Epithelial cell of proximal tubule (primary cell): ENCODE data around the gene CIP2A. TPM values are rescaled to one million over a fixed set of nuclear protein-coding genes. Genes with fewer than 3 reads are reported as not detected.

Experiments
- DNase-seq: peaks from one replicate; pipeline ENCODE4 v3.0.0-alpha.2; 2011; ENCODE audit warnings: low read depth
- H3K4me3 ChIP-seq: 2 replicates; pipeline ENCODE4 v1.5.1; 2011; ENCODE audit warnings: low read depth, mild to moderate bottlenecking, low read length
- CTCF ChIP-seq: conservative IDR thresholded peaks from 2 replicates; pipeline ENCODE4 v1.5.1; 2012; ENCODE audit warnings: low read depth, mild to moderate bottlenecking, low read length
- total RNA-seq: library from RNA; depleted of rRNA; stranded (reverse); fragments of >200 nt; gene quantifications from 2 replicates; pipeline ENCODE4 v1.2.3, GENCODE V29; 2015

The CIP2A gene
- total RNA-seq, 1 donor from 2014 or later = 72.9 TPM

DNA sequence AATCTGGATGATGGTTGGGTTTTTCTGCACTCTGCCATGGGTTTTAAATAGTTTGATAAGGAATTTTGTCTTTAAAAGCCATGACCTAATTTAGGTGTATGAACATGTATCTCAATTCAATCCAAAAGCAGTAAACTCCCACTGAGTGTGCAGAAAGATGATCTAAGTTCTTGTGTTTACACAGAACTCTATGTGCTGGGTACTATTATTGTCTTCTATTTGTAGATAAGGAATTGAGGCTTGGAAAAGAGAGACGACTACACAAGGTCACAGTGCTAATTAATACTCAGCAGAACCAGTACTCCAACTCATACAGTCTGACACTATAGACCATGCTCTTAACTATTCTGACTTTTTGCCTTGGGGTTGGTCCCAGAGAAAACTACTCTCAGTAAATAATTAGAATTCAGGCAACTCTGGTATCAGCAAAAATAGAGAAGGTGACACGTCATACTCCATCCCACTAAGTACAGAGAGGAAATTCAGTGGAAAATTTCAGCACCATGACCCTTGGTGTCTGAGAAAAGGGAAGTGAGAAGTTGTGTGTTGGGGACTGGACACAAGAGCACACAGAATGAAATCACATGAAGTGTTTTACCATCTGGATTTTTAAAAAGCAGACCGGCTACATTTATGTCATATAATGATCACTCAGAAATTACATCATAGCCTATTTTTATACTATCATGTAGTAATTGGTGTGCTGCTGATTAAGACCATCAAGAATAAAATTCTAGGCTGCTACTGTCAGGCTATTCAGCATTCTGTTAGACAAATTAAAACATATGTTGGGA, 60.6 kb downstream of the CIP2A start:
- TF ChIP-seq CTCF = no peak
- no peak overlapping the region for H3K4me3 ChIP-seq
- no peak for DNase-seq

- no peak overlapping the region for H3K4me3 ChIP-seq
- no peak for DNase-seq
- TF ChIP-seq CTCF = no peak
Measured at GRCh38 chr3:108527817-108528216, 61.4 kb downstream of the CIP2A start.

- H3K4me3 ChIP-seq = no peak overlapping the region
- no peak for DNase-seq
- TF ChIP-seq CTCF = no peak
Measured at GRCh38 chr3:108527109-108527508, 62.1 kb downstream of the CIP2A start.

DNA sequence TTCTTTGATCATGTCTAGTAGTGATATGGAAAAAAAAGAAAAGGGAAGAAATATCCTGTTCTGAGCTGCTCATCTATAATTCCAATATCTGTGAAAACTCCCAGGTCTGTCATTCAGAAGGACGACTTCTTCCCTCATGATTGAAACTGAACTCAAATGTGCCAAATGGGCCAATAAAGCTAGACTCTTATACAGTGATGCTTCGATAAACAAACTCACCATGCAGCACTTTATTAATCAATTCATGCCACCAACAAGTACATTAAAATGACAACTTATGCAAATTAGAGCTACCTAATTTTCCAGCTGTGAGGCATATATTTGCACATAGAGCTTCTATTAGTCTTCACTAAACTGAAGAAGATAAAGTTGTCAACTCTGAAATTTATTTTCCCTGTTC, 63.3 kb downstream of the CIP2A start:
- no peak for DNase-seq
- H3K4me3 ChIP-seq = no peak overlapping the region
- TF ChIP-seq CTCF = no peak

DNA sequence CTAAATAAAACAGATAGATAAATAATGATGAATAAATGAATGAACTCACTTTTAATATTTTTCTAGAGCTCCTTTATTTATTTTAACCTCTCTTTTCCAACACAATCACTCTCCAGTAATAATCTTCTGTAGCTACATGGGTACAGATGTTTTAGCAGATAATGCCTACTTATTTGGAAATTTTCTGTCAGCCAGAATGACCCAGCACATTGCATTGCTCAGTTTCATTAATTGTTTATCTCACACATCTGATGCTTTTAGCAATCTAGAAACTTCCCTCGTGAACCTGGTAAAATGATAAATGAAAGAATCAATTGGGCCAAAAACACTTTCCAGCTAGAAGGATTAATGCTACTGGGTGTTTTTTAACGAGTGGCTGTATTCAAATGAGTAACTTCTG, 64.0 kb downstream of the CIP2A start:
- DNase-seq = no peak
- no peak for TF ChIP-seq CTCF
- H3K4me3 ChIP-seq = no peak overlapping the region

- no peak for TF ChIP-seq CTCF
- DNase-seq = no peak
- H3K4me3 ChIP-seq = no peak overlapping the region
Measured at GRCh38 chr3:108524537-108524936, 64.7 kb downstream of the CIP2A start.

DNA sequence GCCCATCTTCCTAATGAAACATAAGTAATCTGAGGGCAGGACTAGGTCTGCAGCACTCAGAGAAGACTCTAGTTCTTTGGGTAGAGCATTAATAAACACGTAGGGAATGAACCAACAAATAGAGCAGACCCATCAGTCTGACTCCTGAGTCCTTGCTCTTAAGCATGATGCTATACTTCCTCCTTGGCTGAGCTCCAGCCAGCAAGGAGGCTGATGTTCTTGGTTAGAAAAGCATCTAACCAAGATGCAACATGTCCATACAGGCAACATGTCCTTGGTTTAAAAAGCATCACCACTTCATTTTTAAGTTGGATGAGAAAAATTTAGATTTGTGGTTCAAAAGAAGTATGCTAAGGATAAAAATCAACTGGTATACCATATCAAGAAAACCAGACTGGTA, 70.3 kb downstream of the CIP2A start:
- no peak for TF ChIP-seq CTCF
- no peak for DNase-seq
- H3K4me3 ChIP-seq = no peak overlapping the region
